ENCODE data around the gene VWF. TPM values are rescaled to one million over a fixed set of nuclear protein-coding genes. Genes with fewer than 3 reads are reported as not detected.
A peak's percentile ranks its signal among the peaks of the same experiment; 100 is the strongest.

Gene VWF
- total and polyA plus RNA-seq, 2 donors (not counting 3 experiments of a cell fraction or from before 2014, with no cell fraction given), result 1,041 to 2,328 TPM

GRCh38 chr12:6071589-6071988 is 52.9 kb downstream of the VWF start:
- DNase-seq (ENCODE audit: low read depth, low spot score) (no peak), FAIRE-seq (no peak)
- no peak overlapping the region for H2AFZ ChIP-seq (ENCODE audit: low read depth, low read length)
- H3K9me3 ChIP-seq (replicated peaks; ENCODE audit: control insufficient read depth, insufficient read depth, low read length), result no peaks in the 10 kb centered on the region
- BruUV-seq (replicated peaks), result no TSS peak
- CTCF ChIA-PET, result interaction anchor here (0.8 to 2.6 kb wide), 6 partner anchors 11 to 213 kb away, joined by 3 to 16 read pairs (median 5); no protein-coding TSS in a partner anchor
- H4K20me1 ChIP-seq (replicated peaks; ENCODE audit: control insufficient read depth, extremely low read depth, insufficient read depth, low read length), result no peaks in the 10 kb centered on the region
- intact Hi-C loops (cut with micrococcal nuclease), result no loop called here
- POLR2A ChIA-PET, result no interaction called here
- H3K27me3 ChIP-seq (ENCODE audit: control insufficient read depth in 2 of 2, insufficient read depth in 2 of 2, low read length in 2 of 2), result no peaks in the 10 kb centered on the region
- no peak overlapping the region for H3K4me3 ChIP-seq (replicated peaks in 1 of 3; ENCODE audit: insufficient read depth in 1 of 3, low read depth in 1 of 3, low read length in 3 of 3)
- peaks cover 27% of the 10 kb centered on the region for H3K79me2 ChIP-seq (ENCODE audit: control insufficient read depth, insufficient read depth, low read length)
- H3K9me1 ChIP-seq (replicated peaks; ENCODE audit: control insufficient read depth, extremely low read depth, insufficient read depth, low read length), result no peaks in the 10 kb centered on the region
- H3K36me3 ChIP-seq (ENCODE audit: control insufficient read depth in 2 of 2, extremely low read depth in 1 of 2, insufficient read depth in 2 of 2, low read length in 2 of 2), result peaks cover 41 to 62% of the 10 kb centered on the region in 2 experiments
- TF ChIP-seq CTCF (IDR thresholded peaks at IDR 0.05; ENCODE audit: extremely low read depth in 1 of 2, insufficient read depth in 1 of 2, low read depth in 1 of 2, low read length in 2 of 2) (no peak), POLR2AphosphoS5 (IDR thresholded peaks at IDR 0.05; ENCODE audit: insufficient read depth, low read depth, low read length) (no peak), JUN (IDR thresholded peaks at IDR 0.05; ENCODE audit: borderline replicate concordance, insufficient read depth, insufficient read length, low read depth) (no peak), POLR2A (IDR thresholded peaks at IDR 0.05; ENCODE audit: low read depth, low read length) (no peak), GATA2 (IDR thresholded peaks at IDR 0.05; ENCODE audit: insufficient read depth, insufficient read length, low read depth, low read length) (no peak), EZH2 (IDR thresholded peaks at IDR 0.05; ENCODE audit: borderline replicate concordance, low read depth, low read length, severe bottlenecking) (no peak), MYC (IDR thresholded peaks at IDR 0.05; ENCODE audit: low read depth, low read length) (no peak), MAX (IDR thresholded peaks at IDR 0.05; ENCODE audit: insufficient read depth, insufficient read length) (no peak), FOS (IDR thresholded peaks at IDR 0.05; ENCODE audit: borderline replicate concordance, insufficient read depth, low read length) (no peak)
- no peak overlapping the region for H3K4me2 ChIP-seq (ENCODE audit: insufficient read depth, low read length)
- peaks cover 88% of the 10 kb centered on the region for H3K4me1 ChIP-seq (ENCODE audit: control insufficient read depth, extremely low read depth, insufficient read depth, low read length)
- peak overlapping the region; percentile 80 for H3K27ac ChIP-seq (ENCODE audit: insufficient read depth, low read depth, low read length)
- dilution Hi-C loops (cut with MboI; ENCODE audit: extremely low pct_ligation_motif_present, low sequenced_read_pairs), result no loop called here
- no peak overlapping the region for H3K9ac ChIP-seq (replicated peaks; ENCODE audit: extremely low read depth, insufficient read depth, low read length)

All from endothelial cell of umbilical vein (primary cell).